Neural progenitor cell (in vitro differentiated cells): ENCODE results near the gene NCK1. TPM values are rescaled to one million over a fixed set of nuclear protein-coding genes. Genes with fewer than 3 reads are reported as not detected.

Experiments used
- DNase-seq: peaks from one replicate; pipeline ENCODE4 v3.0.0-alpha.2; 2016; ENCODE audit warnings: low spot score
- H2AFZ ChIP-seq: fragments of 200-600 bp; sonication (generic); replicated peaks from 2 replicates; pipeline ENCODE4 v1.6.1; 2016; ENCODE audit warnings: antibody characterized with exemption
- H3F3A ChIP-seq: fragments of 200-600 bp; sonication (generic); 2 replicates; pipeline ENCODE4 v1.6.1; 2016; ENCODE audit warnings: antibody characterized with exemption, low read depth
- H3K27ac ChIP-seq: fragments of 200-600 bp; sonication (generic); 2 replicates; pipeline ENCODE4 v1.5.1; 2016; ENCODE audit warnings: mild to moderate bottlenecking
- H3K27me3 ChIP-seq: fragments of 200-600 bp; sonication (generic); 2 replicates; pipeline ENCODE4 v1.6.1; 2016; ENCODE audit warnings: mild to moderate bottlenecking, moderate library complexity
- H3K36me3 ChIP-seq: fragments of 200-600 bp; sonication (generic); 2 replicates; pipeline ENCODE4 v1.5.1; 2016
- H3K4me1 ChIP-seq: fragments of 200-600 bp; sonication (generic); 2 replicates; pipeline ENCODE4 v1.6.1; 2016; ENCODE audit warnings: mixed run types
- H3K4me2 ChIP-seq: fragments of 200-600 bp; sonication (generic); 2 replicates; pipeline ENCODE4 v1.6.1; 2016
- H3K4me3 ChIP-seq: fragments of 200-600 bp; sonication (generic); 2 replicates; pipeline ENCODE4 v1.5.1; 2016
- H3K79me2 ChIP-seq: fragments of 200-600 bp; sonication (generic); 2 replicates; pipeline ENCODE4 v1.6.1; 2016; ENCODE audit warnings: low read depth
- H3K9ac ChIP-seq: fragments of 200-600 bp; sonication (generic); 2 replicates; pipeline ENCODE4 v1.6.1; 2016
- H3K9me3 ChIP-seq: fragments of 200-600 bp; sonication (generic); 2 replicates; pipeline ENCODE4 v1.5.1; 2016; ENCODE audit warnings: low read depth
- H4K20me1 ChIP-seq: fragments of 200-600 bp; sonication (generic); 2 replicates; pipeline ENCODE4 v1.6.1; 2016; ENCODE audit warnings: low read depth
- H3K27ac Mint-ChIP-seq: 3 replicates; pipeline ENCODE4 v1.8.0; 2021; ENCODE audit warnings: mixed read lengths
- H3K27me3 Mint-ChIP-seq: 2 replicates; pipeline ENCODE4 v1.8.0; 2022; ENCODE audit warnings: low read depth, mild to moderate bottlenecking, inconsistent platforms, moderate library complexity, mixed read lengths; ENCODE audit not compliant: insufficient read depth
- H3K36me3 Mint-ChIP-seq: 3 replicates; pipeline ENCODE4 v1.8.0; 2021; ENCODE audit warnings: mixed read lengths
- H3K4me1 Mint-ChIP-seq: 3 replicates; pipeline ENCODE4 v1.8.0; 2021; ENCODE audit warnings: mixed read lengths
- H3K4me3 Mint-ChIP-seq: 3 replicates; pipeline ENCODE4 v1.8.0; 2021; ENCODE audit warnings: mild to moderate bottlenecking, moderate library complexity, mixed read lengths
- H3K9me3 Mint-ChIP-seq: 3 replicates; pipeline ENCODE4 v1.8.0; 2020; ENCODE audit warnings: mixed read lengths
- CTCF ChIP-seq: fragments of 200-600 bp; sonication (generic); IDR thresholded peaks from 2 replicates; pipeline ENCODE4 v1.5.1; 2017; ENCODE audit warnings: antibody characterized with exemption, mild to moderate bottlenecking
- EZH2 ChIP-seq: fragments of 200-600 bp; sonication (generic); IDR thresholded peaks from 2 replicates; pipeline ENCODE4 v1.6.1; 2017; ENCODE audit warnings: antibody characterized with exemption, mild to moderate bottlenecking, moderate library complexity
- EZH2phosphoT487 ChIP-seq: fragments of 200-600 bp; sonication (generic); IDR thresholded peaks from 2 replicates; pipeline ENCODE4 v1.6.1; 2017; ENCODE audit warnings: antibody characterized with exemption
- total RNA-seq: library from RNA; depleted of rRNA; stranded (reverse); fragments of >200 nt; gene quantifications from 2 replicates; pipeline ENCODE4 v1.2.3, GENCODE V29; 2015; ENCODE audit warnings: low replicate concordance

NCK1 gene
- total RNA-seq, 1 donor from 2014 or later, result 46.5 TPM

DNA sequence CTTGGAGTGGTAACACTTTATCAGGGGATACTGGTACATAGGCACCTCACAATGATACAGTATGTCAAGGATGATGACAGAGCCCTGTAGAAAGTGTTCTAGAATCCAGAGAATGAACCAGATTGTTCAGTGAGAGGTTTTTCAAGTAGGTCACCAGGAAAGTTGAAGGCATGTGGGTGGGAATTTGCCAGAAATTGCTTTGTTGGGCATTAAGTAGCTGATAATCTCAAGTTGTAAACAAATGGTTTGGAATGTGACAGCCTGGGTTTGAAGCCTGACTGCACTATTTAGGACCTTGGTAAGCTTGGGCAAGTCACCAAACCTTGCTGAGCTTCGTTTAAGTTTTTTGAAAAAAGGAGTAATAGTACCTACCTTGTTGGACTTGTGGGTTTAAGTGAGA is 30.5 kb upstream of the NCK1 start:
- Mint-ChIP-seq H3K27me3 (peaks cover 2% of the 10 kb centered on the region), H3K27ac (no peak overlapping the region), H3K36me3 (peaks cover 45% of the 10 kb centered on the region), H3K4me1 (no peaks in the 10 kb centered on the region), H3K4me3 (no peak overlapping the region), H3K9me3 (peaks cover 51% of the 10 kb centered on the region)
- no peak for DNase-seq
- no peak overlapping the region for H3K9ac ChIP-seq
- H3K27me3 ChIP-seq, result no peaks in the 10 kb centered on the region
- no peak overlapping the region for H2AFZ ChIP-seq
- no peak for TF ChIP-seq EZH2phosphoT487
- TF ChIP-seq CTCF, result no peak
- no peaks in the 10 kb centered on the region for H4K20me1 ChIP-seq
- H3K4me3 ChIP-seq, result no peak overlapping the region
- H3K79me2 ChIP-seq, result no peaks in the 10 kb centered on the region
- no peaks in the 10 kb centered on the region for H3K36me3 ChIP-seq
- H3K4me2 ChIP-seq, result no peak overlapping the region
- no peaks in the 10 kb centered on the region for H3K9me3 ChIP-seq
- H3K27ac ChIP-seq, result no peak overlapping the region
- H3K4me1 ChIP-seq, result no peaks in the 10 kb centered on the region
- H3F3A ChIP-seq, result no peaks in the 10 kb centered on the region

GRCh38 chr3:136835089-136835812 is 26.8 kb upstream of the NCK1 start:
- H3K9me3 Mint-ChIP-seq, result peaks cover 25% of the 10 kb centered on the region
- H3K36me3 ChIP-seq, result no peaks in the 10 kb centered on the region
- no peak overlapping the region for H3K4me3 ChIP-seq
- no peak overlapping the region for H3K4me2 ChIP-seq
- TF ChIP-seq CTCF (no peak), EZH2phosphoT487 (no peak), EZH2 (no peak)
- no peak overlapping the region for H3K27ac Mint-ChIP-seq
- H3K4me3 Mint-ChIP-seq, result no peak overlapping the region
- peaks cover 28% of the 10 kb centered on the region for H3K36me3 Mint-ChIP-seq
- H3K4me1 Mint-ChIP-seq, result peaks cover 18% of the 10 kb centered on the region
- H3K27me3 ChIP-seq, result no peaks in the 10 kb centered on the region
- no peak overlapping the region for H3K9ac ChIP-seq
- no peaks in the 10 kb centered on the region for H3K4me1 ChIP-seq
- no peaks in the 10 kb centered on the region for H3K79me2 ChIP-seq
- no peak overlapping the region for H2AFZ ChIP-seq
- H4K20me1 ChIP-seq, result no peaks in the 10 kb centered on the region
- no peak for DNase-seq
- no peak overlapping the region for H3K27ac ChIP-seq
- no peaks in the 10 kb centered on the region for H3K9me3 ChIP-seq
- no peaks in the 10 kb centered on the region for H3F3A ChIP-seq
- H3K27me3 Mint-ChIP-seq, result no peaks in the 10 kb centered on the region

DNA sequence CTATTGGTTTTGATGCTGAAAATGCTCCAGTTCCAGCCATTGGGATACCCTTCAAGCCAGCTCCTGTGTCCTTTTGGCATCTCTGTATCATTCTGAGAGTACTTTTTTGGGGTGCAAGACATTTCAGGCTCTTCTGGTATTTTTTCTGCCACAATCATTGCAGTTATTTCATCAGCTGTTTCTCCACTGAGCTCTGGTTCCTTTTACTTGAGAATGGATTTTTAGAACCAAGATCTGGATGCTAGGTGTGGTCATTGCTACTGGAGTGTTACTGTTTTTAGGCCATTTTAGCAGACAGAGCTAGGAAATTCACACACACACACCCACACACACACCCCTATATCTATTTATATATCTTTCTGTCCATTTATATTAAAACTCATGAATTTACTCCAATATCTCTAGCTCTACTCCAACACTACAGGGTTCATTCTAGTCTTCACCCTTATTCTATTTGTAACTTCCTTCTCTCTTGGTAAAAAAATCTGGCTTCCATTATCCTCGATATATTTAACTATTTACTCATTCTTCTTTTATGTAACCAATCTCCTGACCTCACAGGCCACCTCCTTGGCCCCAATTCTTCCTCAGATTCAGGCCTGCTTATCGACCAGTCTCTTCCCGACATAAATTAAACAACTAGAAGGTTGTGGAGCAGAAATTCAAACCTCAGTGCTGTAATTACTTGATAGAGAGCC is 26.0 kb upstream of the NCK1 start:
- TF ChIP-seq CTCF, result no peak
- TF ChIP-seq EZH2phosphoT487, result no peak
- TF ChIP-seq EZH2, result no peak
- peaks cover 18% of the 10 kb centered on the region for H3K4me1 Mint-ChIP-seq
- Histone ChIP-seq H3K27ac (no peak overlapping the region), H3K27me3 (no peaks in the 10 kb centered on the region), H3K36me3 (no peaks in the 10 kb centered on the region), H3K9ac (no peak overlapping the region), H2AFZ (no peak overlapping the region), H3F3A (no peaks in the 10 kb centered on the region), H4K20me1 (no peaks in the 10 kb centered on the region), H3K4me1 (no peaks in the 10 kb centered on the region), H3K4me3 (no peak overlapping the region), H3K4me2 (no peak overlapping the region), H3K79me2 (no peaks in the 10 kb centered on the region), H3K9me3 (no peaks in the 10 kb centered on the region)
- H3K27ac Mint-ChIP-seq, result no peak overlapping the region
- no peaks in the 10 kb centered on the region for H3K27me3 Mint-ChIP-seq
- H3K36me3 Mint-ChIP-seq, result peaks cover 22% of the 10 kb centered on the region
- DNase-seq, result no peak
- peaks cover 19% of the 10 kb centered on the region for H3K9me3 Mint-ChIP-seq
- H3K4me3 Mint-ChIP-seq, result no peak overlapping the region
